HG02642 (cell line): ENCODE results near the gene PLEKHA4.

ENCODE experiments used
- ATAC-seq: cut with Tn5 transposase; IDR thresholded peaks from one replicate; pipeline ENCODE4 v1.9.1; 2021; ENCODE audit warnings: mild to moderate bottlenecking; ENCODE audit not compliant: unreplicated experiment, poor library complexity

PLEKHA4 gene

GRCh38 chr19:48835734-48836088 lies 32.7 kb downstream of the PLEKHA4 start:
- ATAC-seq: peak; percentile 77

GRCh38 chr19:48833977-48834376 lies 34.4 kb downstream of the PLEKHA4 start:
- no peak for ATAC-seq

DNA sequence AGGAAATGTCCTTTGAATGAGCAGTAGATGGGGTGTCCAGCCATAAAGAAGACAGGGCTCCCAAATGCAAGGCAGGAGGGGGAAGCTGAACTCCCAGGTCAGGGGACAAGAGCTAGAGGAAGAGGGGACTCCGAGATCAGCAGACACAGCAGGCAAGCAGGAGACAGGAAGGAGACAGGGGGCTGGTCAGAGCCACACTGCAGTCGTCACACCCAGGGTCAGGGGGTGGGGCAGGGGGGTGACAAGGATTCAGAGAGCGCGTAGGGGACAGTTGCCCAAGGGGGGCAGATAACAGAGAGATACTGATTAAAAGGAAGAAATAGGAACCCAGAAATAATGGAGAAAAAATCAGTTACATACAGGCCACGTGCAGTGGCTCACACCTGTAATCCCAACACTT lies 35.4 kb downstream of the PLEKHA4 start:
- no peak for ATAC-seq

GRCh38 chr19:48830965-48831364 lies 37.5 kb downstream of the PLEKHA4 start:
- ATAC-seq: no peak

- no peak for ATAC-seq
Measured at GRCh38 chr19:48830088-48830487, 38.3 kb downstream of the PLEKHA4 start.

DNA sequence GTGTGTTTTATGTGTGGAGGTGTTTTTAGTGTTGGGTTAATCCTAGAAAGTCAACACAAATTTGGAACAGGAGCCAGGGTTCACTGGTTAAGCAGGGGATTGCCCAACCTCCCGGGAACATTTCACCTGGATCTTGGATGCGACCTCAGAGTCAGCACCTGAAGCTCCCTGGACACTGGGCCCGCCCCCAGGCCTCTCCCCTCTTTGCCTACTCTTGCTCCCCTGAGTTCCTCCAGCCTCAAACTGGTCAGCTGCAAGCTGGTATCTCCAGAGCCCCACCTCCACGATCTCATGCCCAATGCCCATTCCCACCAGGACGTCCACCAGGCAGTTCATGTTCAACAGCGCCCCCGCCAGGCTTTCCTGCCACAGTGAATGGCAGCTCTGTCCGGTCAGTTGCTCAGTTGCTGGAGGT lies 41.8 kb downstream of the PLEKHA4 start:
- no peak for ATAC-seq

- no peak for ATAC-seq
Measured at GRCh38 chr19:48822514-48822913, 45.9 kb downstream of the PLEKHA4 start.

DNA sequence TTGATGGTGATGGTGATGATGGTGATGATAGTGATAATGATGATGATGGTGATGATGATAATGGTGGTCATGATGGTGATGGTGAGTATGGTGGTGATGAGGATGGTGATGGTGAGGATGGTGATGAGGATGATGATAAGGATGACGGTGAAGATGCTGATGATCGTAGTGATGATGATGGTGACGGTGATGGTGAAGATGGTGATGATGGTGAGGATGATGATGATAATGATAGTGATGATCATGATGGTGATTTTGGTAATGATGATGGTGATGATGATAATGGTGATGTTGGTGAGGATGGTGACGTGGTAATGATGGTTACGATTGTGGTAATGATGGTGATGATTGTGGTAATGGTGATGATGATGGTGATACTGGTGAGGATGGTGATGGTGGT lies 46.8 kb downstream of the PLEKHA4 start:
- ATAC-seq: no peak

- no peak for ATAC-seq
Measured at GRCh38 chr19:48819366-48819816, 49.0 kb downstream of the PLEKHA4 start.

GRCh38 chr19:48818234-48818820 lies 50.1 kb downstream of the PLEKHA4 start:
- ATAC-seq: no peak

DNA sequence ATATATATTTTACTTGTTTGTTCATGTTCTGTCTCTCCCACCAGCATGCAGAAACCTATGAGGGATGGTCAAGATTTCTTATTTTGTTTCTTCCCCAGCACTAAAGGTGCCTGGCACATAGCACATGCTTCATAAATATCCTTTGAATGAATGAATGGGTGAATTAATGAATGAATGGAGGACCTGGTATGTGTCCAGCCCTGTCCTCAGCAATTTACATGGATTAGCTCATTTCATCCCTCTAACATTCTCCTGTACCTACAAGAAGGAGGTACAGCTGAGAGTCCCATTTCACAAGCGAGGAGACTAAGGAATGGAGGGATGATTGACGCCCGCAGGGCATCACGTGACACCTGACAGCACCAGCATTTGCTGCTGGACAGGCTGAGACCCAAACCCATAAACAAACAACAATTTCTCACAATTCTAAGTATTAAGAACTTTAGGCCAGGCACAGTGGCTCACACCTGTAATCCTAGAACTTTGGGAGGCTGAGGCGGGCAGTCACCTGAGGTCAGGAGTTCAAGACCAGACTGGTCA lies 50.8 kb downstream of the PLEKHA4 start:
- no peak for ATAC-seq

- ATAC-seq: no peak
Measured at GRCh38 chr19:48815870-48816501, 52.4 kb downstream of the PLEKHA4 start.

DNA sequence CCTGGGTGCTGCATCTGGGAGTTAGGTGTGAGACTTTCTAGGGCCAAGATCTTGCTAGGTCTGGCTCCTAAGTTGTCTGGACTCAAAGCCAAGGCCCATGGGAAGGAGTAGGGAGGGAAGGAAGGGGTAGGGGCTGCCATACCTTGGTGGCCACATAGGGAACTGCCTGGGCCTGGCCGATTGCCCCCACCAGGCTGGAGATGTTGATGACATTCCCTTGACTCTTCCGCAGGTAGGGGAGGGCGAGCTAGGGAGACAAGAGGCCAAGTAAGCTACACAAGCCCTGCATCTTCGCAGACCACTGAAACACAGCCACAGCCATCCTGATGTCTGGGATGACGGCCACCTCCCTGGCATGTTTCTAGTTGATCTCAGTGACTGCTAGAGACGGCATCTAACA lies 53.5 kb downstream of the PLEKHA4 start:
- ATAC-seq: no peak

GRCh38 chr19:48813123-48813913 lies 55.1 kb downstream of the PLEKHA4 start:
- ATAC-seq: no peak

DNA sequence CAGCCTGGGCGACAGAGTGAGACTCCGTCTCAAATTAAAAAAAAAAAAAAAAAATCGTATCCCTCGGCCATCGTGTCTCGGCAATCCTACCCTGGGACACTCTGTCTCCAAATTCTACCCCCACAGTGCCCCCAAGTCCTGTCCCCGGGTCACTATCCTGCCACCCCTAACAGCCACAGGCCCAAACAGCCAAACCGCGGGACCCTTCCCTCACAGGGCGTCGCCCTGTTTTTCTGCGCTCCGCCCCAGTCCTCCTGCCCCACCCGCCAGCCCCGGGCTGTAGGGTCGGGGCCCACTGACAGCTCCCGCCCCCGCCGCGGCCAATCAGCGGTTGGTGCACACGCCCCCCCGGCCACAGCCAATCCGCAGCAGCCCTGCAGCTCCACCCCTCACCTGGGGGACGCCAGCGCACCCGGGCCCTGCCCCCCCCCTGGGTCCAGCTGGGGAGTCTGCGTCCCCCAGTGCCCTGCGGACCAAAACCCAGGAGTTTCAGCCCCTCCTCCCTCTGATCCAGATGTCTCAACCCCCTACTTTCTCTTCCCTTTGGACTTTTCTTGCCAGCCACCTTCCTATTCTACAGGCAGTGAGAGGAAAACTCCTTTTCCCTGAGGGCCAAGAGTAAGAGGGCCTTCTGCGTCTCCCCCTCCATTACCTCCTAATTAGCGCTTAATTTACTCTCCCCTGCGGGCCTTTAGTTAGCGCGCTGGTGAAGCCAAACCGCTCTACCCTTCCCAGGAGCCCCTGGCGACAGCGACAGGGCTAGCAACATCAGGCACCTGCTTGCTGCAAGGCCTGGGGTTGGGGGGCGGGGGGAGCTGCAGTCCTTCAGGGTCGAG lies 56.1 kb downstream of the PLEKHA4 start:
- ATAC-seq: peak; percentile 62

DNA sequence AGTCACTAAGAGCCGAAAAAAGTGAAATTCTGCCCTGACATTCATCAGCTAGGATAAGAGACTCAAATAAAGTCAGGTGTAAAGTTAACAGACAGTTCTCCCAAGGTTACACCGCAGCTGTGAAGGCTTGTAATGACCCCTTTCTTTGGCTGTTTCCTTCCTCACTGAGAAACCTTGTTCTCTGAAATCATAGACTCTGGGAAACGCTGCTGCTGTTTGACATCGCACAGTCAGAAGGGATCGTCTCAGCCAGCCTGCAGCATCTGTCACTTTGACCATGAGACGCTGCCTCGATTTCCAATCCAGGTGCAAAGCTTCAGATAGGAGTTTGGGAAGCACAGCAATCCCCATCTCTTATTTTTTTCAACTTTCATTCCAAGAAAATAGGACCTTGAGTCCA lies 58.3 kb downstream of the PLEKHA4 start:
- no peak for ATAC-seq

DNA sequence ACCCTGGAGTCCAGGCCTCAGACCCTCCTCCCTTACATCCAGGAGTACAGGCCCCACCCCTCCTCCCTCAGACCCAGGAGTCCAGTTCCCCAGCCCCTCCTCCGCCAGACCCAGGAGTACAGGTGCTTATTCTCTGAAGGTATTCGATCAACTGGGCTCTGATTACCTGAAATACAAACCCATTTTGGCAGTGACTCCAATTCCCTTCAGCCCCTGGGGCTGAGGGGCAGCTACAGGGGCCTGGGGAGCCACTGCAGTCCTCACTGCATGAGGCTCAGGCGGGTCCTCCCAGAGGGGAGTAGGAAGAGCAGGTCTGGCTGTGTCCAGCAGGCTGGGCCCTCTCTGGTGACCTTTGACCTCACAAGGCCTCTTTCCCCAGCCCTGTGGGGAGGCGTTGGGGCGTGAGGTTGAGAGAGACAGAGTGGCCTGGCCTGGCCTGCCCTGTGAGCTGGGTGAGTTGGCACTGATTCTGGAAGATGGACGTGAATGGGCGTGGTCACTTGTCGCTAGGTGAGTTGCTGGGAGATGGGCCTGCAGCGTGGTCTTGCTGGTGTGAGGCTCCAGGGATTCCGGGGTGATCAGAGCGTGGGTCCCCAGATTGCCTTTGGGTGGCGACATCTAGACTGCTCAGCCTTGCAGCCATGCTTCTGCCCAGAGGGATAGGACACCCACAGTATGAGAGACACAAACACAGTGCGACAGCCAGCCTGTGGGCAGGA lies 60.7 kb downstream of the PLEKHA4 start:
- no peak for ATAC-seq

DNA sequence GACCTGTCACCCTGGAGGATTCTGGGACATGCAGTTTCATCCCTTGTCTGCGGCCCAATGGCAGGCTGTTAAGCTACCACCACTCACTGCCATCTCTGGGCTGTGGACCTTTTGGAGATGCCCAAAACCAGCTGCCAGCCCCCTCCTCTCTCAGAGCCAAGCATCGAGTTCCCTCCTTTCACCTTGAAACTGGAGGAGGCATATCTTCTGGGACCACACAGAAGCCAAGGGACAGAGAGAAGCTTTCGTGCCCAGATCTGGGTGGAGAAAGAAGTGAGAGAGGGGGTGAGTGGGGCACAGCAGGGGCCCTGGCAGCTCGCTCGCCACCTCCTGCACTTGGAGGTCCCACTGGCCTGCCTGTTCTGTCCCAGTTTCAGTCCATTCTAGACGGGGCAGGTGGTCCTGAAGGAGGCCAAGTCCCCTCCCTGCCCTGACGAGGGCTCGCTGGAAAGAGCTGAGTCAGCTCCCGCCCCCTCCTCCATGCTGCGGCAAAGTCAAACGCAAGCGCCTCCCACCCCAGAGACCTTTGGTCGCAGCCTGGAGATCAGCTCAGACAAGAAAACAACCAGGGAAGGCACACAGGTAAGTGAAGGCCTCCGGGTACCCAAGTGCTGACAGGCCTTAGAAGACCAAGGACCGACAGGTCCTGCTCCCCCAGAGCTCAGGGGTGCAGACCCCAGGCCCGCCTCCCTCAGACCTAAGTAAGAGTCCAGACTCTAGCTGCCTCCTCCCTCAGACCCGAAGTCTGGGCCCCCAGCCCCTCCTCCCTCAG lies 61.4 kb downstream of the PLEKHA4 start:
- ATAC-seq: no peak

DNA sequence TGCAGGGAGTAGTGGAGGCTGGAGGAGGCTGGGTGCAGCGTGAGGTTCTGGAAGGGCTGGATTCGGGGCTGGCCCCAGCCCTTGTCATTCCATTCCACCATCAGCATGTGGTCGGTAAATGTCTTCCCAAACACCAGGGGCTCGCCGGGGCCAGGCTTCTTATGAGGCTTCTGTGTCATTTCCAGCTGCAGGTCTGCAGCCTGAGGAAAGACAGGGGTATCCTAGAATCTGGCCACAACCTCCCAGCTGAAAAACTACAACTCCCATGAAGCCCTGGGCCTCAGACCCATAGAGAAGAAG lies 61.9 kb downstream of the PLEKHA4 start:
- ATAC-seq: no peak
